Measurements from ENCODE around the gene OR56B4. TPM values are rescaled to one million over a fixed set of nuclear protein-coding genes. Genes with fewer than 3 reads are reported as not detected.
"Not testable (repeated sequence)": the region's sequence is repeated elsewhere in the genome, so short reads cannot be mapped to it uniquely, and the experiment has no call there.

OR56B4 gene
- total and polyA plus RNA-seq, 2 donors from 2014 or later = not detected

DNA sequence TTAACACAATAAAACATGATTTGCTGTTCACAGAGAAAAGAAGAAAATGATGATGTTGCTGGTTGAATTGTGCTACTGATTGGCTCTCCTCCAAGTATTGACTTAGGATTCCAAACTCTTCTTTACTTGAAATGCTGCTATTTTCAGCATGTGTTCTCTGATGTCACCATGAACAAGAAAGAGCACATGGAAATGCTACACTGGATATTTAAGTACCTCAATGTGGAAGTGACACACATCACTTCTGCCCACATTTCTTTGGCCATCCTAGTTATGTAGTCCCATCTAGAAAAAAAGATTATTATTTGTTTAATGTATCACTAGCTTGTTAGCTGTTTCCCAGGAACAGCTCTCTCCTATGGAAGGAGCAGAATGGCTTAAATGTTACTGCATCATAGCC is 35.5 kb downstream of the OR56B4 start:
- no peak for FAIRE-seq
- intact Hi-C loops (cut with DNase I) = no loop called here
- no peaks in the 10 kb centered on the region for H3K27me3 ChIP-seq (ENCODE audit: control insufficient read depth, insufficient read depth, low read length)

GRCh38 chr11:6143737-6144136 is 36.3 kb downstream of the OR56B4 start:
- H3K27me3 ChIP-seq (ENCODE audit: control insufficient read depth, insufficient read depth, low read length); H3K27ac ChIP-seq (ENCODE audit: low read depth in 2 of 2, low read length in 2 of 2); H3K4me1 ChIP-seq (ENCODE audit: control insufficient read depth in 2 of 3, insufficient read depth in 2 of 3, low read depth in 1 of 3, low read length in 3 of 3); FAIRE-seq; DNase-seq; H3K9ac ChIP-seq (ENCODE audit: low read length in 3 of 3); H3K4me3 ChIP-seq (ENCODE audit: low read length in 3 of 3); intact Hi-C loops (cut with DNase I); H3K36me3 ChIP-seq (ENCODE audit: control insufficient read depth in 2 of 3, insufficient read depth in 3 of 3, low read length in 3 of 3); H3K9me3 ChIP-seq (ENCODE audit: control insufficient read depth in 2 of 3, insufficient read depth in 1 of 3, low read length in 3 of 3): not testable (repeated sequence)

More for the DNA sequence above, 35.5 kb downstream of the OR56B4 start:
- no peak overlapping the region for H3K27ac ChIP-seq (ENCODE audit: low read depth in 2 of 2, low read length in 2 of 2)
- H3K4me3 ChIP-seq (ENCODE audit: low read length in 3 of 3) = no peak overlapping the region
- DNase-seq = no peak
- H3K36me3 ChIP-seq (ENCODE audit: control insufficient read depth in 2 of 3, insufficient read depth in 3 of 3, low read length in 3 of 3) = no peaks in the 10 kb centered on the region
- TF ChIP-seq CTCF (IDR thresholded peaks at IDR 0.05; ENCODE audit: borderline replicate concordance, extremely low read depth, insufficient read depth) = no peak
- H3K9ac ChIP-seq (ENCODE audit: low read length in 3 of 3) = no peak overlapping the region
- no peaks in the 10 kb centered on the region for H3K9me3 ChIP-seq (ENCODE audit: control insufficient read depth in 2 of 3, insufficient read depth in 1 of 3, low read length in 3 of 3)
- no peaks in the 10 kb centered on the region for H3K4me1 ChIP-seq (ENCODE audit: control insufficient read depth in 2 of 3, insufficient read depth in 2 of 3, low read depth in 1 of 3, low read length in 3 of 3)

DNA sequence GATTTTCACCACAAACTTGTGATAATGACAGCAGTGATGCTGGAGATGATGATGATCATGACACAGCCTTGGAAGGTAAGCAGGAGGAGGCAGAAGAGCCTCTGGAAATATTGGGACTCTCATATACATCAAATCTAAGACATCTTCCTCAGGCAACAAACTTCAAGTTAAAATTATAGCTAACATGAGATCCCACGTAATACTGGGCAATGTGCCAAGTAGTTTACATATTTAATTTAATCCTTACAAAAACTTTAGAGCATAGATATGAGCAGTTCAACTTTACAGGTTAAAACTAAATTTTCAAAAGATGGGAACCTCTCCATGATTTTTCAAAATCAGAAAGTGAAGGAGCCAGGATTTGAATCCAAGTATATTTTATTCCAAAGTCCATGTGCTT is 43.6 kb downstream of the OR56B4 start:
- no peak overlapping the region for H3K9ac ChIP-seq (ENCODE audit: low read length in 3 of 3)
- TF ChIP-seq CTCF (IDR thresholded peaks at IDR 0.05; ENCODE audit: borderline replicate concordance, extremely low read depth, insufficient read depth) = no peak
- H3K27ac ChIP-seq (ENCODE audit: low read depth in 2 of 2, low read length in 2 of 2) = no peak overlapping the region
- H3K9me3 ChIP-seq (ENCODE audit: control insufficient read depth in 2 of 3, insufficient read depth in 1 of 3, low read length in 3 of 3) = peaks cover 0 to 4% (median 0%) of the 10 kb centered on the region in 3 donors
- H3K36me3 ChIP-seq (ENCODE audit: control insufficient read depth in 2 of 3, insufficient read depth in 3 of 3, low read length in 3 of 3) = no peaks in the 10 kb centered on the region
- intact Hi-C loops (cut with DNase I) = no loop called here
- no peaks in the 10 kb centered on the region for H3K27me3 ChIP-seq (ENCODE audit: control insufficient read depth, insufficient read depth, low read length)
- FAIRE-seq (no peak), DNase-seq (no peak)
- H3K4me3 ChIP-seq (ENCODE audit: low read length in 3 of 3) = no peak overlapping the region
- H3K4me1 ChIP-seq (ENCODE audit: control insufficient read depth in 2 of 3, insufficient read depth in 2 of 3, low read depth in 1 of 3, low read length in 3 of 3) = no peaks in the 10 kb centered on the region

GRCh38 chr11:6152126-6152525 is 44.6 kb downstream of the OR56B4 start:
- no peak overlapping the region for H3K9ac ChIP-seq (ENCODE audit: low read length in 3 of 3)
- DNase-seq = no peak

More at GRCh38 chr11:6152126-6152525, 44.6 kb downstream of the OR56B4 start:
- no peak for FAIRE-seq
- Histone ChIP-seq H3K4me1 (ENCODE audit: control insufficient read depth in 2 of 3, insufficient read depth in 2 of 3, low read depth in 1 of 3, low read length in 3 of 3) (no peaks in the 10 kb centered on the region), H3K4me3 (ENCODE audit: low read length in 3 of 3) (no peak overlapping the region), H3K27me3 (ENCODE audit: control insufficient read depth, insufficient read depth, low read length) (no peaks in the 10 kb centered on the region), H3K27ac (ENCODE audit: low read depth in 2 of 2, low read length in 2 of 2) (no peak overlapping the region), H3K36me3 (ENCODE audit: control insufficient read depth in 2 of 3, insufficient read depth in 3 of 3, low read length in 3 of 3) (no peaks in the 10 kb centered on the region), H3K9me3 (ENCODE audit: control insufficient read depth in 2 of 3, insufficient read depth in 1 of 3, low read length in 3 of 3) (peaks cover 0 to 4% (median 0%) of the 10 kb centered on the region in 3 donors)
- no peak for TF ChIP-seq CTCF (IDR thresholded peaks at IDR 0.05; ENCODE audit: borderline replicate concordance, extremely low read depth, insufficient read depth)
- intact Hi-C loops (cut with DNase I) = no loop called here
